GM19025 (cell line): ENCODE results near the gene VLDLR.

Experiments used
- ATAC-seq: cut with Tn5 transposase; IDR thresholded peaks from one replicate; pipeline ENCODE4 v1.9.1; 2021; ENCODE audit warnings: mild to moderate bottlenecking, low read depth, moderate library complexity; ENCODE audit not compliant: unreplicated experiment

VLDLR gene

GRCh38 chr9:2620919-2621721 lies 467 bp upstream of the VLDLR start:
- peak; percentile 37 for ATAC-seq

- ATAC-seq, result peak; percentile 36
Measured at GRCh38 chr9:2622461-2623287, 1.1 kb downstream of the VLDLR start.

- no peak for ATAC-seq
Measured at GRCh38 chr9:2623288-2624050, 1.9 kb downstream of the VLDLR start.

GRCh38 chr9:2624051-2624682 lies 2.6 kb downstream of the VLDLR start:
- ATAC-seq, result no peak

GRCh38 chr9:2625427-2625826 lies 3.8 kb downstream of the VLDLR start:
- no peak for ATAC-seq

- ATAC-seq, result no peak
Measured at GRCh38 chr9:2628919-2629318, 7.3 kb downstream of the VLDLR start.

GRCh38 chr9:2630158-2630557 lies 8.6 kb downstream of the VLDLR start:
- no peak for ATAC-seq

- no peak for ATAC-seq
Measured at GRCh38 chr9:2631263-2631662, 9.7 kb downstream of the VLDLR start.

- ATAC-seq, result no peak
Measured at GRCh38 chr9:2634153-2634552, 12.6 kb downstream of the VLDLR start.

- ATAC-seq, result no peak
Measured at GRCh38 chr9:2634818-2635217, 13.2 kb downstream of the VLDLR start.

- no peak for ATAC-seq
Measured at GRCh38 chr9:2635922-2636321, 14.3 kb downstream of the VLDLR start.

GRCh38 chr9:2637390-2637789 lies 15.8 kb downstream of the VLDLR start:
- no peak for ATAC-seq

GRCh38 chr9:2638871-2639673 lies 17.5 kb downstream of the VLDLR start:
- peak; percentile 66 for ATAC-seq

GRCh38 chr9:2639786-2640185 lies 18.2 kb downstream of the VLDLR start:
- ATAC-seq, result no peak

- ATAC-seq, result no peak
Measured at GRCh38 chr9:2640570-2640969, 19.0 kb downstream of the VLDLR start.

GRCh38 chr9:2641033-2641432 lies 19.4 kb downstream of the VLDLR start:
- ATAC-seq, result no peak

GRCh38 chr9:2642068-2642467 lies 20.5 kb downstream of the VLDLR start:
- no peak for ATAC-seq

GRCh38 chr9:2645569-2645968 lies 24.0 kb downstream of the VLDLR start:
- no peak for ATAC-seq

- no peak for ATAC-seq
Measured at GRCh38 chr9:2655411-2655901, 33.9 kb downstream of the VLDLR start.

- no peak for ATAC-seq
Measured at GRCh38 chr9:2657427-2657826, 35.8 kb downstream of the VLDLR start.
